Hematopoietic multipotent progenitor cell treated with erythropoietin and hydrocortisone succinate and interleukin-3 and kit ligand, for 6 days (in vitro differentiated cells): ENCODE data around the gene CORIN.
"Not testable (repeated sequence)": the region's sequence is repeated elsewhere in the genome, so short reads cannot be mapped to it uniquely, and the experiment has no call there.

Experiments used
- DNase-seq: peaks from one replicate; pipeline ENCODE4 v3.0.0-alpha.2; 2015

Gene CORIN

GRCh38 chr4:47831026-47831679 is 6.7 kb downstream of the CORIN start:
- no peak for DNase-seq

- no peak for DNase-seq
Observed at GRCh38 chr4:47830265-47831025, 7.4 kb downstream of the CORIN start.

DNA sequence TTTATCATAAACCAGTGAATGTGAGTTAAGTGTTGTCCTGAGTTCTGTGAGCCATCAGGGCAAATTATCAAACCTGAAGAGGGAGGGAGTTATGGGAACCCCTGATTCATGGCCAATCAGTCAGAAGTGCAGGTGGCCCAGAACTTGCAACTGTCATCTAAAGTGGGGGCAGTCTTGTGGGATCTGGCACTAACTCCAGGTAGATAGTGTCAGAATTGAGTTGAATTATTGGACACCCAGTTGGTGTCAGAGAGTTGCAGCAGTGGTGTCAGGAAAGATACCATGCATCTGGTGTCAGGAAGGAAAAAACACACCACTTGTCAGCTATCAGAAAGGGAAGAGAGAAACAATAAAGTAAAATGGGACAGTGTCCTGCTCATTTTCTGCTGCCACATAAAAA is 8.4 kb downstream of the CORIN start:
- no peak for DNase-seq

- DNase-seq: no peak
Observed at GRCh38 chr4:47827343-47828047, 10.4 kb downstream of the CORIN start.

DNA sequence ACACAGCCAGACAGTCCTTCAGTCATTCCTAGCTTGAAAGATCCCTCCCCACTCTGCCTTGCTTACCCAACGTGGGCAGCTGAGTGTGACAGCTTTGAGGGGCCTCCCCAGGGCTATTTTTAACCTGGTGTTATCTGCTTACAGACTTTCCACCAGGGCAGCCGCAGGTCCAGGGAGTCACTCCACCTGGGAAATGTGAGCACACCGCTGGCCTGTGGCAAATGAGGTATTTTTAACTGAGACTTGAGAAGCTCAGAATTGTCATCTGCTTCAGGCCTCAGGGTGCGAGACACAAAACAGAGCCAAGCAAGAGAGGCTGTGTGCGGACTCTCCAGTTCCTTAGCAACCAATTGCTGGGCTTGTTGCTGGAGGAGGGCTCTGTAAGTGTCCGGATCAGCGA is 13.0 kb downstream of the CORIN start:
- DNase-seq: no peak

DNA sequence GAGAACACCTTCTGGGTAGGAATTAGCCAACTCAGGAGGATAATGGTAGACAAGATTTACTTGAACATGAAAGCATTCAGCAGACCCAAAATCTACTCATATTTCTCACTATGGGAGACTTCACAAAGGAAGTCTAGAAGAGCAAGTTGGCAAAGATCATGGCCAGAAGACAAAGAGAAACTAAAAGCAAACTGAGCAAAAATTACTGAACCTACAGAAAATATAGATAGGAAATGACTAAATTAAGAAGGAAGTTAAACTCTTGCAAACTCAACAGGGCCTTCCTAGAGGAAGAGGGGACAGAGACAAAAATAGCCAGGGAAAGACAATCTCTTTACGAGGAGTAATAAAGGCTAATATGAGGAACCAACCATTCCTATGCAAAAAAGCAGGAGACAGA is 18.7 kb downstream of the CORIN start:
- no peak for DNase-seq

- DNase-seq: no peak
Observed at GRCh38 chr4:47817275-47817674, 20.6 kb downstream of the CORIN start.

DNA sequence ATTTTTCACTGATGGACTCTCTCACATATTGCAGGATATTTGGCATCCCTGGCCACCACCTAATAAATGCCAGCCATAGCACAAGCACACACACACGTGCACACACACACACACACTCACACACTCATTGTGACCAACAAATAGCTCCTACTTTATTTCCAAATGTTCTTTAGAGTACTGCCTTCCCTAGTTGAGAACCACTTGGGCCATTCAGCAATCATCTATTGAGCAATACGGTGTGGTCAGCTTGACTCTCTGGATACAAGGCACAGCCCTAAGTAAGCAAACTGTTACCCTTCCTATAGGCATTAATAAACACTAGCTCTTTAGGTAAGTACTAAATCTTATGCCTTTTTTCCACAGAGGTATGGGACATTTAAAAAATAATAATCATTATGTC is 21.1 kb downstream of the CORIN start:
- no peak for DNase-seq

GRCh38 chr4:47814618-47815295 is 23.1 kb downstream of the CORIN start:
- no peak for DNase-seq

DNA sequence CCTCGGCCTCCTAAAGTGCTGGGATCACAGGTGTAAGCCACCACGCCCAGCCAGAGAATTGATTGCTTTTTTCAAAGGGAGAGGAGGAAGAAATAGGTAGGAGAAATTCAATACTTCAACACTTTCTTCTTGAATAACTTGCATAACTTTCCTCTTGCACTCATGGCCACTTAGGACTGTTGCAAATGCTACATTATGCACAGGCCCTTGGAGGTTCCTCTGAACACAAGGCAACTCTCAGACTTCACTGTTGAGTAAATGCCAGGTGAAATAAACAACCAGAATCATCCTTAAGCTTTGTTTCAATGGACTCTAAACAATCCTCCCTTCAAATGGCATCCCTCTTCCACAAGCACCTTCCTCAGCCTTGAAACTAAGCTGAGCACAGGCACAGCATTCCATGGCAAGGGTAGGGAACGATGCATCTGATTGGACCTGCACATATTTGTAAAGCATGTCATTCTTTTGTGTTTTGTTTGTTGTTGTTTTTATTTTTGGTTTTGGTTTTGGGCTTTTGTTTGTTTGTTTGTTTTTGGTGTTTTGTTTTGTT is 28.1 kb downstream of the CORIN start:
- DNase-seq: no peak

DNA sequence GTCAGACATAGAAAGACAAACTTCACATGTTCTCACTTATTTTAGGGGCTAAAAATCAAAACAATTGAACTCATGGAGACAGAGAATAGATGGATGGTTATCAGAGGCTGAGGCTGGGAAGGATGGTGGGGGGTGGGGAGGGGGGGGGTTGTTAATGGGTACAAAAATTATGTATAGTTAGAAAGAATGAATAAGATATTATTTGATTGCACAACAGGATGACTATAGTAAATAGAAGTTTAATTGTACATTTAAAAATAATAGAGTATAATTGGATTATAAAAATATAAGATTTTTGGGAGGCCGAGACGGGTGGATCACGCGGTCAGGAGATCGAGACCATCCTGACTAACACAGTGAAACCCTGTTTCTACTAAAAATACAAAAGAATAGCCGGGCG is 33.3 kb downstream of the CORIN start:
- DNase-seq: no peak

- no peak for DNase-seq
Observed at GRCh38 chr4:47801481-47802002, 36.3 kb downstream of the CORIN start.

- no peak for DNase-seq
Observed at GRCh38 chr4:47798165-47798564, 39.7 kb downstream of the CORIN start.

- no peak for DNase-seq
Observed at GRCh38 chr4:47791965-47792364, 45.9 kb downstream of the CORIN start.

- DNase-seq: no peak
Observed at GRCh38 chr4:47790105-47790504, 47.8 kb downstream of the CORIN start.

GRCh38 chr4:47788126-47788525 is 49.7 kb downstream of the CORIN start:
- DNase-seq: no peak

GRCh38 chr4:47786958-47787370 is 50.9 kb downstream of the CORIN start:
- DNase-seq: no peak

GRCh38 chr4:47785153-47785552 is 52.7 kb downstream of the CORIN start:
- DNase-seq: no peak

DNA sequence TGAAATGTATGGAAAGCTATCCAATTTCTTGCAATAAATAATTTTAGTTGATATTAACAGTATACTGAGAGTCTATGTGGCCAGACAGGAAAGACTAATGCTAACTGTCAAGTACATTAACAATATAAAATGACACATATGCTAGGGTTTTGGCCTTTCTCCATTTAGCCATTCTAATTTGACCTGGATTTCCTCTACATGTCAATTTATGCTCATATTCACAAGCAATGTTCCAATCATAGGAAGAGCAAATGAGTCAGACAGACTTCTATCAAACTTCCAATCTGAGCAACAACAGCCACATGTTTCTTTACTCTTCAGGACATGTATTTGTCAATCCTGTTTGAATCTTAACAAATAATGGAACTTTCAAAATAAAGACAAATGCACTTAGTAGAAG is 53.6 kb downstream of the CORIN start:
- DNase-seq: no peak

GRCh38 chr4:47776353-47776752 is 61.5 kb downstream of the CORIN start:
- DNase-seq: no peak

GRCh38 chr4:47774079-47774478 is 63.8 kb downstream of the CORIN start:
- DNase-seq: no peak

- no peak for DNase-seq
Observed at GRCh38 chr4:47771020-47771419, 66.8 kb downstream of the CORIN start.

DNA sequence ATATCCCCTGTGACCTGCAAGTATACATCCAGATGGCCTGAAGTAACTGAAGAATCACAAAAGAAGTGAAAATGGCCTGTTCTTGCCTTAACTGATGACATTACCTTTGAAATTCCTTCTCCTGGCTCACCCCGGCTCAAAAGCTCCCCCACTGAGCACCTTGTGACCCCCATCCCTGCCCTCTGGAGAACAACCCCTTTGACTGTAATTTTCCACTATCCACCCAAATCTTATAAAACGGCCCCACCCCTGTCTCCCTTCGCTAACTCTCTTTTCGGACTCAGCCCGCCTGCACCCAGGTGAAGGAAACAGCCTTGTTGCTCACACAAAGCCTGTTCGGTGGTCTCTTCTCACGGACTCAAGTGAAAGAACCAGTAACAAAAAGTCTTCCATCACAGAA is 69.9 kb downstream of the CORIN start:
- not testable (repeated sequence) for DNase-seq
